WTC11 (cell line): ENCODE results near the gene HSD11B1L.

Experiments used
- CREB1 ChIP-seq: sonication (generic); formaldehyde crosslinking; IDR thresholded peaks from 2 replicates; pipeline ENCODE4 v1.8.0; 2023; ENCODE audit warnings: mild to moderate bottlenecking, missing genetic modification reagents
- EMX1 ChIP-seq: fragments of 250-450 bp; sonication (Bioruptor Pico); IDR thresholded peaks from 2 replicates; pipeline ENCODE4 v1.8.0; 2021; ENCODE audit warnings: mild to moderate bottlenecking
- FOXJ3 ChIP-seq: sonication (generic); formaldehyde crosslinking; IDR thresholded peaks from 2 replicates; pipeline ENCODE4 v1.9.0; 2021; ENCODE audit warnings: missing genetic modification reagents, mild to moderate bottlenecking, borderline replicate concordance
- FOXP1 ChIP-seq: sonication (generic); formaldehyde crosslinking; IDR thresholded peaks from 2 replicates; pipeline ENCODE4 v1.8.0; 2022; ENCODE audit warnings: missing genetic modification reagents, mild to moderate bottlenecking, moderate library complexity, borderline replicate concordance
- FOXP4 ChIP-seq: sonication (generic); formaldehyde crosslinking; IDR thresholded peaks from 2 replicates; pipeline ENCODE4 v1.8.0; 2022; ENCODE audit warnings: mild to moderate bottlenecking, missing genetic modification reagents
- MAX ChIP-seq: sonication (generic); formaldehyde crosslinking; IDR thresholded peaks from 2 replicates; pipeline ENCODE4 v1.8.0; 2022; ENCODE audit warnings: mild to moderate bottlenecking, missing genetic modification reagents
- MXD4 ChIP-seq: fragments of 250-450 bp; sonication (Bioruptor Pico); IDR thresholded peaks from 2 replicates; pipeline ENCODE4 v1.8.0; 2021; ENCODE audit warnings: mild to moderate bottlenecking, moderate library complexity, borderline replicate concordance
- NFYB ChIP-seq: sonication (generic); formaldehyde crosslinking; conservative IDR thresholded peaks from 2 replicates; pipeline ENCODE4 v1.8.0; 2022; ENCODE audit warnings: low read depth, missing genetic modification reagents
- TEAD1 ChIP-seq: sonication (generic); formaldehyde crosslinking; IDR thresholded peaks from 2 replicates; pipeline ENCODE4 v1.8.0; 2022; ENCODE audit warnings: mild to moderate bottlenecking, missing genetic modification reagents
- USF2 ChIP-seq: sonication (generic); formaldehyde crosslinking; IDR thresholded peaks from 2 replicates; pipeline ENCODE4 v1.8.1; 2023; ENCODE audit warnings: mild to moderate bottlenecking, missing genetic modification reagents, moderate library complexity
- ZNF423 ChIP-seq: fragments of 250-450 bp; sonication (Bioruptor Pico); IDR thresholded peaks from 2 replicates; pipeline ENCODE4 v2.1.2; 2022; ENCODE audit warnings: mild to moderate bottlenecking, moderate library complexity
- TF ChIP-seq, protein P1 (sequence below): sonication (generic); formaldehyde crosslinking; IDR thresholded peaks from 2 replicates; pipeline ENCODE4 v1.8.1; 2022; ENCODE audit warnings: mild to moderate bottlenecking, missing genetic modification reagents, moderate library complexity, borderline replicate concordance
- TF ChIP-seq, protein P2 (sequence below): fragments of 200-600 bp; IDR thresholded peaks from 2 replicates; pipeline ENCODE4 v1.8.0; 2022; ENCODE audit warnings: antibody characterized with exemption
- TF ChIP-seq, protein P3 (sequence below): sonication (generic); formaldehyde crosslinking; IDR thresholded peaks from 2 replicates; pipeline ENCODE4 v1.8.1; 2023; ENCODE audit warnings: mild to moderate bottlenecking, missing genetic modification reagents, moderate library complexity

DNA sequence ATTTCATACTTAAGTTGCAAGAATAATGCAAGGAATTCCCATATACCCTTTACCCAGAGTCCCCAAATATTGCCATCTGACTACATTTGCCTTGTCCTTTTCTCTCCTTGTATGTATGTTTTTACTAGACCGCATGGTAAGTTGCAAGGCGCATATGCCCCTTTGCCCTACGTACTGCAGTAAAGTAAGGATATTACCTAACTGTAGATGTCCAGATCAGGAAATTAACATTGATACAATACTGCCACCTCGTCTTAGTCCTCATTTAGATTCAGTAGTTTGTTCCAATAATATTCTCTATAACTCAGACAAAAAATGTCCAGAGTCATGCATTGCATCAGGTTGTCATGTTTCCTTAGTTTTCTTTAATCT is 48.6 kb upstream of the HSD11B1L start:
- TF ChIP-seq CREB1 (CRISPR knock-in tag) (no peak), EMX1 (CRISPR knock-in tag) (no peak), NFYB (CRISPR knock-in tag) (no peak), TEAD1 (CRISPR knock-in tag) (no peak), MAX (CRISPR knock-in tag) (no peak), MXD4 (CRISPR knock-in tag) (no peak), FOXJ3 (no peak), USF2 (CRISPR knock-in tag) (no peak), ZNF423 (CRISPR knock-in tag) (no peak), FOXP4 (no peak), FOXP1 (no peak)
- TF ChIP-seq, protein P1, sequence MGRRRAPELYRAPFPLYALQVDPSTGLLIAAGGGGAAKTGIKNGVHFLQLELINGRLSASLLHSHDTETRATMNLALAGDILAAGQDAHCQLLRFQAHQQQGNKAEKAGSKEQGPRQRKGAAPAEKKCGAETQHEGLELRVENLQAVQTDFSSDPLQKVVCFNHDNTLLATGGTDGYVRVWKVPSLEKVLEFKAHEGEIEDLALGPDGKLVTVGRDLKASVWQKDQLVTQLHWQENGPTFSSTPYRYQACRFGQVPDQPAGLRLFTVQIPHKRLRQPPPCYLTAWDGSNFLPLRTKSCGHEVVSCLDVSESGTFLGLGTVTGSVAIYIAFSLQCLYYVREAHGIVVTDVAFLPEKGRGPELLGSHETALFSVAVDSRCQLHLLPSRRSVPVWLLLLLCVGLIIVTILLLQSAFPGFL = no peak
- TF ChIP-seq, protein P2, sequence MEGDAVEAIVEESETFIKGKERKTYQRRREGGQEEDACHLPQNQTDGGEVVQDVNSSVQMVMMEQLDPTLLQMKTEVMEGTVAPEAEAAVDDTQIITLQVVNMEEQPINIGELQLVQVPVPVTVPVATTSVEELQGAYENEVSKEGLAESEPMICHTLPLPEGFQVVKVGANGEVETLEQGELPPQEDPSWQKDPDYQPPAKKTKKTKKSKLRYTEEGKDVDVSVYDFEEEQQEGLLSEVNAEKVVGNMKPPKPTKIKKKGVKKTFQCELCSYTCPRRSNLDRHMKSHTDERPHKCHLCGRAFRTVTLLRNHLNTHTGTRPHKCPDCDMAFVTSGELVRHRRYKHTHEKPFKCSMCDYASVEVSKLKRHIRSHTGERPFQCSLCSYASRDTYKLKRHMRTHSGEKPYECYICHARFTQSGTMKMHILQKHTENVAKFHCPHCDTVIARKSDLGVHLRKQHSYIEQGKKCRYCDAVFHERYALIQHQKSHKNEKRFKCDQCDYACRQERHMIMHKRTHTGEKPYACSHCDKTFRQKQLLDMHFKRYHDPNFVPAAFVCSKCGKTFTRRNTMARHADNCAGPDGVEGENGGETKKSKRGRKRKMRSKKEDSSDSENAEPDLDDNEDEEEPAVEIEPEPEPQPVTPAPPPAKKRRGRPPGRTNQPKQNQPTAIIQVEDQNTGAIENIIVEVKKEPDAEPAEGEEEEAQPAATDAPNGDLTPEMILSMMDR = no peak
- TF ChIP-seq, protein P3, sequence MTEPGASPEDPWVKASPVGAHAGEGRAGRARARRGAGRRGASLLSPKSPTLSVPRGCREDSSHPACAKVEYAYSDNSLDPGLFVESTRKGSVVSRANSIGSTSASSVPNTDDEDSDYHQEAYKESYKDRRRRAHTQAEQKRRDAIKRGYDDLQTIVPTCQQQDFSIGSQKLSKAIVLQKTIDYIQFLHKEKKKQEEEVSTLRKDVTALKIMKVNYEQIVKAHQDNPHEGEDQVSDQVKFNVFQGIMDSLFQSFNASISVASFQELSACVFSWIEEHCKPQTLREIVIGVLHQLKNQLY (CRISPR knock-in tag) = no peak
